HEK293 (cell line): ENCODE measurements around the gene IL17F.

ENCODE experiments used
- BCL11B ChIP-seq: fragments of 450-650 bp; formaldehyde crosslinking; IDR thresholded peaks from 2 replicates; pipeline ENCODE4 v1.5.1; 2016; ENCODE audit warnings: low read depth, missing biosample characterization, missing genetic modification characterization
- FEZF1 ChIP-seq: fragments of 450-650 bp; formaldehyde crosslinking; IDR thresholded peaks from 2 replicates; pipeline ENCODE4 v1.5.1; 2016; ENCODE audit warnings: missing biosample characterization, missing genetic modification characterization
- GLI2 ChIP-seq: fragments of 450-650 bp; formaldehyde crosslinking; IDR thresholded peaks from 2 replicates; pipeline ENCODE4; 2017; ENCODE audit warnings: missing biosample characterization, missing genetic modification characterization, low read depth, borderline replicate concordance
- GLI4 ChIP-seq: fragments of 450-650 bp; formaldehyde crosslinking; IDR thresholded peaks from 2 replicates; pipeline ENCODE4 v1.5.1; 2016; ENCODE audit warnings: missing biosample characterization, missing genetic modification characterization
- GLIS1 ChIP-seq: fragments of 450-650 bp; formaldehyde crosslinking; IDR thresholded peaks from 2 replicates; pipeline ENCODE4 v1.5.1; 2016; ENCODE audit warnings: missing biosample characterization, missing genetic modification characterization
- IKZF3 ChIP-seq: fragments of 450-650 bp; IDR thresholded peaks from 2 replicates; pipeline ENCODE4 v1.5.0; 2018; ENCODE audit warnings: missing biosample characterization, mild to moderate bottlenecking, missing genetic modification characterization, moderate library complexity
- PRDM10 ChIP-seq: fragments of 450-650 bp; formaldehyde crosslinking; IDR thresholded peaks from 2 replicates; pipeline ENCODE4 v1.5.1; 2016; ENCODE audit warnings: missing biosample characterization, missing genetic modification characterization
- PRDM6 ChIP-seq: fragments of 450-650 bp; formaldehyde crosslinking; IDR thresholded peaks from 2 replicates; pipeline ENCODE4 v1.5.1; 2017; ENCODE audit warnings: missing biosample characterization, missing genetic modification characterization
- SCRT2 ChIP-seq: fragments of 450-650 bp; formaldehyde crosslinking; IDR thresholded peaks from 2 replicates; pipeline ENCODE4 v1.5.1; 2016; ENCODE audit warnings: missing biosample characterization, missing genetic modification characterization
- YY2 ChIP-seq: fragments of 450-650 bp; formaldehyde crosslinking; IDR thresholded peaks from 2 replicates; pipeline ENCODE4 v1.5.1; 2016; ENCODE audit warnings: missing biosample characterization, missing genetic modification characterization
- ZBTB49 ChIP-seq: fragments of 450-650 bp; formaldehyde crosslinking; IDR thresholded peaks from 2 replicates; pipeline ENCODE4 v1.5.1; 2016; ENCODE audit warnings: missing biosample characterization, missing genetic modification characterization, low read depth
- ZNF19 ChIP-seq: fragments of 450-650 bp; formaldehyde crosslinking; IDR thresholded peaks from 2 replicates; pipeline ENCODE4; 2016; ENCODE audit warnings: missing biosample characterization, missing genetic modification characterization, low read depth
- ZNF23 ChIP-seq: fragments of 450-650 bp; formaldehyde crosslinking; IDR thresholded peaks from 2 replicates; pipeline ENCODE4 v1.5.1; 2016; ENCODE audit warnings: missing biosample characterization, missing genetic modification characterization, borderline replicate concordance
- ZNF423 ChIP-seq: fragments of 450-650 bp; formaldehyde crosslinking; IDR thresholded peaks from 2 replicates; pipeline ENCODE4 v1.5.1; 2016; ENCODE audit warnings: missing biosample characterization, missing genetic modification characterization
- ZNF426 ChIP-seq: fragments of 450-650 bp; formaldehyde crosslinking; IDR thresholded peaks from 2 replicates; pipeline ENCODE4 v1.5.1; 2017; ENCODE audit warnings: missing biosample characterization, missing genetic modification characterization, mild to moderate bottlenecking, inconsistent platforms, moderate library complexity
- ZNF433 ChIP-seq: fragments of 450-650 bp; formaldehyde crosslinking; IDR thresholded peaks from 2 replicates; pipeline ENCODE4 v1.5.1; 2016; ENCODE audit warnings: missing biosample characterization, missing genetic modification characterization, low read depth
- ZNF521 ChIP-seq: fragments of 450-650 bp; formaldehyde crosslinking; IDR thresholded peaks from 2 replicates; pipeline ENCODE4 v1.5.1; 2017; ENCODE audit warnings: missing biosample characterization, mild to moderate bottlenecking, missing genetic modification characterization
- ZNF639 ChIP-seq: fragments of 450-650 bp; formaldehyde crosslinking; IDR thresholded peaks from 2 replicates; pipeline ENCODE4 v1.5.1; 2016; ENCODE audit warnings: missing biosample characterization, missing genetic modification characterization
- ZNF768 ChIP-seq: fragments of 450-650 bp; formaldehyde crosslinking; IDR thresholded peaks from 2 replicates; pipeline ENCODE4 v1.5.1; 2018; ENCODE audit warnings: missing biosample characterization, mild to moderate bottlenecking, missing genetic modification characterization
- ZNF791 ChIP-seq: fragments of 450-650 bp; formaldehyde crosslinking; IDR thresholded peaks from 2 replicates; pipeline ENCODE4 v1.5.1; 2016; ENCODE audit warnings: missing biosample characterization, missing genetic modification characterization
- ZNF792 ChIP-seq: fragments of 450-650 bp; formaldehyde crosslinking; IDR thresholded peaks from 2 replicates; pipeline ENCODE4 v1.5.1; 2016; ENCODE audit warnings: missing biosample characterization, missing genetic modification characterization
- ZSCAN5A ChIP-seq: fragments of 450-650 bp; formaldehyde crosslinking; IDR thresholded peaks from 2 replicates; pipeline ENCODE4 v1.5.1; 2016; ENCODE audit warnings: missing biosample characterization, missing genetic modification characterization
- TF ChIP-seq, protein P1 (sequence below): fragments of 450-650 bp; formaldehyde crosslinking; IDR thresholded peaks from 2 replicates; pipeline ENCODE4 v1.5.1; 2017; ENCODE audit warnings: missing biosample characterization, missing genetic modification characterization
- TF ChIP-seq, protein P2 (sequence below): fragments of 450-650 bp; formaldehyde crosslinking; IDR thresholded peaks from 2 replicates; pipeline ENCODE4; 2016; ENCODE audit warnings: missing biosample characterization, missing genetic modification characterization
- TF ChIP-seq, protein P3 (sequence below): fragments of 450-650 bp; formaldehyde crosslinking; IDR thresholded peaks from 2 replicates; pipeline ENCODE4 v1.5.1; 2016; ENCODE audit warnings: missing biosample characterization, missing genetic modification characterization

IL17F gene

GRCh38 chr6:52243282-52243893 lies 912 bp downstream of the IL17F start (continued):
- peak; percentile 85 for TF ChIP-seq PRDM10 (tag by site-specific recombination)
- TF ChIP-seq, protein P1, sequence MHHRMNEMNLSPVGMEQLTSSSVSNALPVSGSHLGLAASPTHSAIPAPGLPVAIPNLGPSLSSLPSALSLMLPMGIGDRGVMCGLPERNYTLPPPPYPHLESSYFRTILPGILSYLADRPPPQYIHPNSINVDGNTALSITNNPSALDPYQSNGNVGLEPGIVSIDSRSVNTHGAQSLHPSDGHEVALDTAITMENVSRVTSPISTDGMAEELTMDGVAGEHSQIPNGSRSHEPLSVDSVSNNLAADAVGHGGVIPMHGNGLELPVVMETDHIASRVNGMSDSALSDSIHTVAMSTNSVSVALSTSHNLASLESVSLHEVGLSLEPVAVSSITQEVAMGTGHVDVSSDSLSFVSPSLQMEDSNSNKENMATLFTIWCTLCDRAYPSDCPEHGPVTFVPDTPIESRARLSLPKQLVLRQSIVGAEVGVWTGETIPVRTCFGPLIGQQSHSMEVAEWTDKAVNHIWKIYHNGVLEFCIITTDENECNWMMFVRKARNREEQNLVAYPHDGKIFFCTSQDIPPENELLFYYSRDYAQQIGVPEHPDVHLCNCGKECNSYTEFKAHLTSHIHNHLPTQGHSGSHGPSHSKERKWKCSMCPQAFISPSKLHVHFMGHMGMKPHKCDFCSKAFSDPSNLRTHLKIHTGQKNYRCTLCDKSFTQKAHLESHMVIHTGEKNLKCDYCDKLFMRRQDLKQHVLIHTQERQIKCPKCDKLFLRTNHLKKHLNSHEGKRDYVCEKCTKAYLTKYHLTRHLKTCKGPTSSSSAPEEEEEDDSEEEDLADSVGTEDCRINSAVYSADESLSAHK, result peak; percentile 92
- TF ChIP-seq ZNF19 (tag by site-specific recombination), result peak; percentile 49; the same call in 1 of the 2 replicates
- TF ChIP-seq, protein P2, sequence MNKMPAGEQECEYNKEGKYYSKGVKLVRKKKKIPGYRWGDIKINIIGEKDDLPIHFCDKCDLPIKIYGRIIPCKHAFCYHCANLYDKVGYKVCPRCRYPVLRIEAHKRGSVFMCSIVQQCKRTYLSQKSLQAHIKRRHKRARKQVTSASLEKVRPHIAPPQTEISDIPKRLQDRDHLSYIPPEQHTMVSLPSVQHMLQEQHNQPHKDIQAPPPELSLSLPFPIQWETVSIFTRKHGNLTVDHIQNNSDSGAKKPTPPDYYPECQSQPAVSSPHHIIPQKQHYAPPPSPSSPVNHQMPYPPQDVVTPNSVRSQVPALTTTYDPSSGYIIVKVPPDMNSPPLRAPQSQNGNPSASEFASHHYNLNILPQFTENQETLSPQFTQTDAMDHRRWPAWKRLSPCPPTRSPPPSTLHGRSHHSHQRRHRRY (tag by site-specific recombination), result no peak
- TF ChIP-seq ZNF426 (tag by site-specific recombination), result no peak
- peak; percentile 98 for TF ChIP-seq GLI2 (tag by site-specific recombination)
- no peak for TF ChIP-seq ZNF433 (tag by site-specific recombination)
- no peak for TF ChIP-seq ZSCAN5A (tag by site-specific recombination)
- TF ChIP-seq SCRT2 (tag by site-specific recombination), result no peak
- TF ChIP-seq ZNF639, result peak; percentile 97
- TF ChIP-seq YY2 (tag by site-specific recombination), result no peak
- TF ChIP-seq, protein P3, sequence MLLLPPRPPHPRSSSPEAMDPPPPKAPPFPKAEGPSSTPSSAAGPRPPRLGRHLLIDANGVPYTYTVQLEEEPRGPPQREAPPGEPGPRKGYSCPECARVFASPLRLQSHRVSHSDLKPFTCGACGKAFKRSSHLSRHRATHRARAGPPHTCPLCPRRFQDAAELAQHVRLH, result peak; percentile 90
- TF ChIP-seq ZNF792 (tag by site-specific recombination), result no peak
- no peak for TF ChIP-seq ZNF23 (tag by site-specific recombination)
- peak; percentile 91 for TF ChIP-seq ZNF423 (tag by site-specific recombination)
- no peak for TF ChIP-seq ZNF791 (tag by site-specific recombination)
- no peak; the same call in 1 of the 2 replicates for TF ChIP-seq IKZF3 (tag by site-specific recombination)
- TF ChIP-seq BCL11B (tag by site-specific recombination), result no peak
- TF ChIP-seq PRDM6, result peak; percentile 99
- no peak for TF ChIP-seq GLI4 (tag by site-specific recombination)
- peak; percentile 89 for TF ChIP-seq GLIS1
- TF ChIP-seq ZNF768 (tag by site-specific recombination), result no peak
- TF ChIP-seq FEZF1, result peak; percentile 96
- TF ChIP-seq ZNF521 (tag by site-specific recombination), result no peak
- TF ChIP-seq ZBTB49, result no peak
